GM18861 (cell line): ENCODE results near the gene CPAMD8.

Source experiments
- ATAC-seq: cut with Tn5 transposase; IDR thresholded peaks from one replicate; pipeline ENCODE4 v1.9.1; 2021; ENCODE audit not compliant: unreplicated experiment

Gene CPAMD8

GRCh38 chr19:16922592-16922934, 104.0 kb downstream of the CPAMD8 start:
- ATAC-seq: no peak

- ATAC-seq: no peak
Observed at GRCh38 chr19:16921766-16922591, 104.6 kb downstream of the CPAMD8 start.

DNA sequence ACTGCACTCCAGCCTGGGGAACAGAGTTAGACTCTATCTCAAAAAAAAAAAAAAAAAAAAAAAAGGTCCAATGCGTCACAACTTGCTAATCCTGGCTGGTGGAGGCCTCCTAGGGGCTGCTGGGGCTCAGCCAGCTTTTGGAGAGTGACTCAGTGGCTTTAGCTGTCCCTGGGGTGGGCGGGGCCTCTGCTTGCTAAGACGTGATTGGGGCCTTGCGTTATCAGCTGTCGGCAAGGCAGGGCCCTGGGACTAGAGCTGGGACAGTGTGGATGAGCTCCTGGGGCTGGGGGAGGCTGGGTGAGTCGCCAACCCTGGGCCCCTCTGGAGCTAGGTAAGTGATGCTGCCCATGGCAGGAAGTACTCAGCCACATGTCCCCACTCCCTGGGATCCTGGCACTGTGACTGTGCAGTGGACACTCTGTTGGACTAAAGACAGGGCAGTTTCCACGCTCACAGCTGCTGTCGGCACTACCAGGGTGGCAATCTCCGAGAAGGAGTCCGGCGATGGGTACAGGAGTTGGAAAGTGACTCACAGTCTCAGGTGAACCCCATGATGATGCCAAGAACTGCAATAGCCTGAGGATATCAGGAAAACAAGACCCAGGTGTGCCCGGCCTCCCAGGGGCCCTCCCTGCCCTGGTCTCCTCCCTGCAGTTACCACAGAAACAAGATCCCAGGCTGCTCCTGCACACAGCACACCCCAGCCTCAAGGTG, 105.6 kb downstream of the CPAMD8 start:
- ATAC-seq: no peak

DNA sequence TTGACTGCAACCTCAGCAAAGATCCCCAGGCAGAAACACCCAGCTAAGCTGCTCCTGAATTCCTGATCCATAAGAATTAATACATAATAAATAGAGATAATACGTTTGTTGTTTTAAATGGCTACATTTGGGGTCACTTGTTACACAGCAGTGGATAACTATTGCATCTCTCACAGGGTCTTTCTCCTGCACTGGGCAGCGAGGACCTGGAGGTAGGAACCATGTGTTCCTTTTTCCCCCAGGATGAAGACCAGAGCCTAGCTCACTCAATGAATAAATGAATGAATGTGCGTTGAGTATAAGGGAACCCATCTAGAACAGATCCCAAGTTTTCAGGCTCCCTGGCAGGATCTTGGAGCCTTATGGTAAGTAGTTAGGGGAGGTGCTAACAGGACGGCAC, 107.1 kb downstream of the CPAMD8 start:
- no peak for ATAC-seq

- no peak for ATAC-seq
Observed at GRCh38 chr19:16917401-16917800, 109.2 kb downstream of the CPAMD8 start.

- ATAC-seq: no peak
Observed at GRCh38 chr19:16915734-16916133, 110.9 kb downstream of the CPAMD8 start.

DNA sequence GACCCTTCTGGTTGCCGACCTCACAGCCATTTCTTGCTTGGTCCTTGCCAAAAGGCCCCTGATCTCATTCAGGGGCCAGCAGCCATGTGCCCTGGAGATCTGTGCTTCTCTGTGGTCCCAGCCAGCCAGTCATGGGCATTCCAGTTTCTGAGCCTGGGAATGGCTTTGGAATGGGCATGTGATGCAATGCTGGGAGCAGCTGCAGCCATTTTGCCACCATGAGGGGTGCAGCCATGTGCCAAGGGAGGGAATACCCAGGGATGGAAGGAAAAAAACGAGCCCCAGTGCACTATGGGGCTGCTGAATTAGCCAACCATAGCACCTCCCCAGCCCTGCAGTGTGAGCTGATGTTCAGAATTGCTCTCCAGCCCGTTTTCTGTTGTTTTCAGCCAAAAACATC, 111.5 kb downstream of the CPAMD8 start:
- ATAC-seq: no peak

DNA sequence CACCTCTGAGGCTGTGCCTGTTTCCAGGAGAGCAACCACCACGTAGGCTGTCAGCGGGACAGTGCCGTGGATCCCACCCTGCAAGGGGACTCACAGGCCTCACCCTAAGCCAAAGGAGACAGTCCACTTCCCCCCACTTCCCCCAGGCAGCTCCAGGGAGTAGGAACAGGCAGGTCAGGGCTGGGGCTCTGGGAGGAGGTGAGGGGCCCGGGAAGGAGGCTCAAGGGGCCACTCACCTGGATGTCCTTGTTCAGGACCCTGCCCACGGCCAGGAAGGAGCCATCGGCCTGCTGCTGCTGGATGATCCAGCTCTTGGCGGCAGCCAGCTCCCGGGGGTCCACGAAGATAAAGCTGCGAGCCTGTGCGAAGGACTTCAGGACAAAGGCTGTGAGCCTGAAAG, 112.2 kb downstream of the CPAMD8 start:
- no peak for ATAC-seq

GRCh38 chr19:16912780-16913179, 113.8 kb downstream of the CPAMD8 start:
- ATAC-seq: no peak

GRCh38 chr19:16911046-16911445, 115.6 kb downstream of the CPAMD8 start:
- no peak for ATAC-seq

- ATAC-seq: no peak
Observed at GRCh38 chr19:16908759-16909158, 117.9 kb downstream of the CPAMD8 start.

- no peak for ATAC-seq
Observed at GRCh38 chr19:16904599-16904998, 122.0 kb downstream of the CPAMD8 start.

DNA sequence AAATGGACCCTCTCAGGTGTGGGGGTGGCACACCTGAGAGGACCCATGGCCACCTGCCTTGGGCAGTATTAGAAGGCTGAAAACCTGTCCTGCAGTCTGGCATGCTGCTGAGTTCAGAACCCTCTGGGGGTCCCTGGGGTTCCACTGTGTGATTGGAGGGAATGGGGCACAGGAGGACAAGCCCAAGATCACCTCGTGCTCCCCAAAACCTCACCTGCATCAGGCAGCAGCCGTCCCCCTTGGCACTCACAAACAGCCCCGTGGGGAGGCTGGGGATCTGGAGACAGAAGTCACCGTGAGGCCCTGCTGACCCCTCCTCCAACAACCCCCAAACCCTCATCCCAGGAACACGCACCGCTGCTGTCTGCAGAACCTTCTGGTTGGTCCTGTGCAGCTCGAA, 123.3 kb downstream of the CPAMD8 start:
- ATAC-seq: no peak

- ATAC-seq: no peak
Observed at GRCh38 chr19:16902545-16902944, 124.1 kb downstream of the CPAMD8 start.

- ATAC-seq: no peak
Observed at GRCh38 chr19:16901491-16902175, 125.0 kb downstream of the CPAMD8 start.

DNA sequence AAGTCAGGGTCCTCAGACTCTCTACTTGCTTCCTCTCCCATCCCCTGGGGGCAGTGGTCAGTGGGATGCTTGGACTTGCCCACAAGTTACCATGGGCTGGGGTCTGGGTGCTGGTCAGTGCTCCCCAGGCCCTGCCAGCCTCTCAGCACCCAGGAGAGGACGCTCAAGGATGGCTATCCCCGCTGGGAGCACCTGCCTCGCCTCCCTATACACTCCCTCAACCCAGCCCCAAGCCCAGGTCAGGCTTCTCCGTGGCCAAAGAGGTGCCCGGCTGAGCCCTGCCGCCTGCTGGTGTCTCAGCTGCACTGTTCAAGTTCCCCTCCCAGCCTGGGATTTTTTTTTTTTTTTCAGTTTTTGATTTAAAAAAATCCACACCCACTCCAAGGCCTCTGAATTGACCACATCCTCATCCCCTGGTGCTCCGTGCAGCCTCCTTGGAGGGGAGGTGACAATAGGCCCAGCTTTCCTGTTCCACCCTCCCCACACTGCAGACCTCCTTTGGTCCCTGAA, 127.0 kb downstream of the CPAMD8 start:
- no peak for ATAC-seq

- no peak for ATAC-seq
Observed at GRCh38 chr19:16898361-16899015, 128.1 kb downstream of the CPAMD8 start.

GRCh38 chr19:16897856-16898161, 128.8 kb downstream of the CPAMD8 start:
- no peak for ATAC-seq

DNA sequence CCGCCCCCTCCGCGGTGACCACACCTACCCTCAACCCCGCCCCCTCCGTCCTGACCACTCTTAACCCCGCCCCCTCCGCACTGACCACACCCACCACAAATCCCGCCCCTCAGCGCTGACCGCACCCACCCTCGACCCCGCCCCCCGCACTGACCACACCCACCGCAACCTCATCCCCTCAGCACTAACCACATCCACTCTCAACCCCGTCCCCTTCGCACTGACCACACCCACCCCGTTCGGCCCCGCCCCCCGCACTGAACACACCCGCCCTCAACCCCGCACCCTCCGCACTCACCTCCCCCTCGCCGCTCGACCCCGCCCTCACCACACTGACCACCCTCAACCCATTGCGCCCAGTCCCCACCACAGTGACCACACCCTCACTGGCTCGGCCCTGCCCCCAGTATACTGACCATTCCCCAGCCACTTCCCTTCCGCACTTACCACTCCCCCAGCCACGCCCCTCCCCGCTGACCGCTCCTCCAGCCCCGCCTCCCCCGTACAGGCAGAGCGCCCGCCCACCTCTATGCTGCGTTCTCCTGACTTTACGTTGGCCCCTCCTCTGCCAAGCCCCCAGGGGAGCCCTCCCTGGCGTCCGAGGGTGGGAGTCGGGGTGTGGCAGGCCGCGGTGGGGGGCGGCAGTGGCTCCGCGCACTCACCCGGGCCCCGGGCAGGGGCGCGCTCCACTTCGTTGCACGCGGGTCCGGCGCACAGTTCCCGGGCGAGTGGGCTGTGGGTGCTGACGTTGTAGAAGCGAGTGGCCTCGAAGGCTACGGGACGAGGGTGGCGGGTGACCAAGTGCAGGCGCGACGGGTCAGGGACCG, 129.4 kb downstream of the CPAMD8 start:
- ATAC-seq: peak; percentile 20
